ENCODE data around the gene CPZ.
"Not testable (repeated sequence)": the region's sequence is repeated elsewhere in the genome, so short reads cannot be mapped to it uniquely, and the experiment has no call there.

CPZ gene

DNA sequence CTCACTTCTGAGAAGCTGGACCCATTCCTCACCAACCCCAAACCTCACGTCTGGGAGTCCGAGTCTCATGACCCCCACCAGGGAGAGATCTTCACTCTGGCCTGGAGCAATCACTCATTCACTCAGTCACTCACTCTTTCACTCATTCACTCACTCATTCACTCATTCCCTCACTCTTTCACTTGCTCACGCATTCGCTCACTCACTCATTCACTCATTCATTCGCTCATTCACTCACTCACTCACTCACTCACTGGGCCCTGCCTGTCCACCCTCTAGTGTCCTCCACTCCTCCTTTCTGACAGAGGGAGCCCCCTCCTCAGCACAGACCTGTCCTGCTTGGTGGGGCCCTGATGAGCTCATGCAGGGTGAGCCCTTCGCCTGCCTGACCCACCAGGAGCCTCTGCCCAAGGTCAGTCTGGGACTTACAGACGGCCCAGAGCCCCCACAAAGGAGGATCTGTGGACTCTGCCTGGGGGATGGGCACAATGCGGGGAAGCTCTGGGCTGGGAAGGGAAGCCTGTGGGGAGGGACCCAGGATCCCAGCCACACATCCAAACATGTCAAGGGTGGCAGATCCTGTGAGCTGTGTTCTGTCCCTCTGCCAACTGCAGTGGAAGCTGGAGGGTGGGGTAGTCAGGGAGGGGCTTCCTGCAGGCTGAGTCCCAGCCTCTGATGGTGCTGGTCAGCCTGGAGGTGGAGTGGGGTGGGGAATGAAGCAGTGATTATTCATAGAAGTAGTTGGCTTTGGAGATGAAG is 18.5 kb downstream of the CPZ start:
- no peak for DNase-seq (ENCODE audit: low read depth)

DNA sequence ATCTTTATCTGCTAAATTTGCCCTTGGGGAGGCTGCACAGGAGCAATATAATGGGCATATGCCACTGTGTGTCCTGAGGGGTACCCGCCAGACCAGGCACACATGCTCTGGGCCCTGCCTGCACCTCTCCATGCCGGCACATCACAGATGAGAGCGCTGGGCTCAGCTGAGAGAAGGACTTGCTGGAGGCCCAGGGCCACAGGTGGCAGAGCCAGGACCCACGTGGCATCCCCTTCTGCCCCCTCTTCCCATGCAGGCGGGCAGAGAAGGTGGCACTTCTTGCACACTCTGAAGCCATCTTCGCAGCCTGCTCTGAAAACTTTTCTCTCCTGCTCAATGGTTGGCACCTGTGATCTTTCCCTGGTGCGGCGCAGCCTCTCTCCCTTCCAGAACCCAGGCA is 20.1 kb downstream of the CPZ start:
- DNase-seq (ENCODE audit: low read depth) = no peak

DNA sequence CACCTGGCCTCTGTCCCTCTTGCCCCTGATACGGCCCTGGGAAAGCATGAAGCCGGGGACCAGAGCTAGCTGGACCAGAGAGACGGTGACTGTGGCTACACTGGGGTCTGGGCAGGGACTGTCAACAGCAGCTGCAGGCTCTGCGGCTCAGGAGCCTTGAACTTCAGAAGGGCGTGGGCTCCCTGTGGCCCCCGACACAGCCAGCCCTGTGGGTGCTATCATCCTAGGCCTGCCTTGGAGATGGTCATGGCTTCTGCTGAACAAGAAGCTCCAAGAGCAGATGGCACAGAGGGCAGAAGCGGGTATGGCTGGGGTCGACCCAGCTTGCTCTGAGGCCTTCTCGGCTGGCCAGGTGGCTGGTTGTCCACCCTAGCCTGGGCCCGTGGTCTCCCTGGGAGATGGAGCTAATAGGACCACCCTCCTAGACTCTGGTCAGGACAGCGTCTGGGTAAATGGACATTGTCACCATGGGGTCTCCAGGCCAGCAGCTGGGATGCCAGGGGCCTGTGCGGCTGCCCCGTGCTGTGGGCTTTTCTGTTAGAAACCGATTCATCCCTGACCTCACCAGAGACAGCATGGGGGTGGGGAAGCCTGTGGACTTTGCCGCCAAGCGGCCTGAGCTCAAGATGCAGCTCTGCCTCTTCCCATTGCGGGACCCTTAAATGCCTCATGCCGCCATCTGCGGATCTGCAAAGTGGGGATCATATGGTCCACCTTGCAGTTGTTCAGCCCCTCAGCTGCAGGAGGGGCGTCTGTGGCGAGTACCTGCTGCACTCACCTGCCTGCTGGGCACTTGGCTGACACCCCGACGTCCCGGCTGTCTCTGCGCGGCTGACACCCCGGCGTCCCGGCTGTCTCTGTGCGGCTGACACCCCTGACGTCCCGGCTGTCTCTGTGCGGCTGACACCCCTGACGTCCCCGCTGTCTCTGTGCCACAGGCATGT is 21.1 kb downstream of the CPZ start:
- no peak for DNase-seq (ENCODE audit: low read depth)

DNA sequence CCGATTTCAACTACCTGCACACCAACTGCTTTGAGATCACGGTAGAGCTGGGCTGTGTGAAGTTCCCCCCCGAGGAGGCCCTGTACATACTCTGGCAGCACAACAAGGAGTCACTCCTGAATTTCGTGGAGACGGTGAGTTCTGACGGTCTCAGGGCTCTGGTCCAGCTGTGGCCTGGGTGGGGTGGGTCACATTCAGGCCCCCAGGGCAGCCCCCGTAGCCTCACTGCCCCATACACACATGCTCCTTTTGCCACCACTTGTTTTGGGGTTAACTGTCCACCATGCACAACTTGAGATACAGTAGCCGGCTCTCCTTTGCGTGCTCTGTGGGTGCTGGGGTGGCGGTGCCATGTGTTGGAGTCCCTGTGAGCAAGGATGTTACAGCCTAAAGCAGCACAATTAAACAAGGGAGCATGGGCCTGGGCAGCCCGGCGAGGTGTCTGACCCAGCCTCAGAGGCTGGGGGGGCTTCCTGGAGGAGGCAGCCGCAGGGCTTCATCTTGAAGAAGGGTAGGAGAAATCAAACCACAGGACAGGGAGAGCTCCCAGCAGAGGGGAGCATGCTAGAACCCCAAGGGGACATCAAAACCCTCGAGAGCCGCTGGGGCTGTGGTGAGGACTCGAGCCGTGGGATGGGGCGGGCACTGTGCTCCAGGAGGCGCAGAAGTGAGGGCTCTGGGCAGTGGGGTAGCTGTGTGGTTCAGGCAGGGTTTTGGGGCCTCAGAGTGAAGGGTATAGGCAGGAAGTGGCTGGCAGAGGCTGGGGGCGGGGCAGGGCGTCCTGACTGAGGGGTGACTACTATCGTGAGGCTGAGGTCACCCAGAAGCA is 22.0 kb downstream of the CPZ start:
- no peak for DNase-seq (ENCODE audit: low read depth)

DNA sequence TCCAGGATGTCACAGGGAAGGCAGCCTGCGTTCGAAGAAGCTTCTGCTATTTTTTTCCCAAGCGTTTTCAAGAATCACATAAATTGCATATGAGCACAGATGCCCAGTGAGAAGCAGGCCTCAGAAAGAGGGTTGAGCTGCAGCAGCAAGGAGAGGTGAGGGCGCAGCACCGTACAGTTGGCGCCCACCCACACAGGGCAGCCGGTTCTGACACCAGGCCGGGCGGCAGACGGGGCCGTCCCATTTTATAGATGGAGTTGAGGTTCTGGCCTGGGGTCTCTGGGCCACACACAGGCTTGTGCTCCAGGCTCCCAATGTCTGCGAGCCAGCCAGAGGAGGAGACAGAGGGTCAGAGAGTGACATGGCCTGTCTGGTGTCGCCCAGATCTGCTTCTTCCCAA is 22.8 kb downstream of the CPZ start:
- DNase-seq (ENCODE audit: low read depth) = no peak

DNA sequence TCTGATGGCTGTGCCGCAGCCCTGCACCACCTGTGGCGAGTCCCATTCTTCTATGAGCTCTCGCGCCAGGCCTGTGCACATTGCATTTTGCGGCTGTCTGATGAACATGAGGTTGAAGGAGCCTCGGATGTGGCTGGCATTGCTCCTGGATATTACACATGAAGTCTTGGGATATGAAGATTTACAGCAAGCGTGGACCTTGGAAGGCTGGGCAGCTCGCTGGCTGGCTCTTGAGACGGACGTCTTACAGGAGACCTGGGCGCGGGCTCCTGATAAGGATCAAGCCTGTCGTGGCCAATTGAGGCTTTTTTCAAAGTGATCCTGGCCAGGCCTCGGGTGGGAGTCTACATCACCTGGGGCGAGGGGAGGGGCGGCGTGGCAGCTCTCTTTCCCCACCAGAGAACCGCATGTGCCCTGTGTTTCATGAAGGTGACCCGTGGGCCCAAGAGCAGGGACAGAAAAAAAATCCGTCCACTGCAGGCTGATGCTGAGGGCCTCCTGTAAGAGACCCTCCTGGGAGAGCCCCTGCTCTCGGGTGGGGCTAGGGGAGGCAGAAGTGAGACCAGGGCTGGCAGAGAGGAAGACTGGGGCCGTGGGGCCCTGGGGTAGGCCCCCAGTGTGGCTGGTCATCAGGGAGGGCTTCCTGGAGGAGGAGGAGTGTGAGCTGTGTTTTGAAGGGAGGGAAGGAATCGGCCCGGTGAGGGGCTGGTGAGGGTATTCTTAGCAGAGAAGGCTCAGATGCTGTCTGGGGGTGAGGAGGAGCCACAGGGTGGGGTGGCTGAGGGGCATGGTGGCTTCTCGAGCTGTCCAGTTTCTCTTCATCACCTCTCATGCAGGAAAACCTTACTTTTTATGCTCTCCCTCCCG is 23.6 kb downstream of the CPZ start:
- DNase-seq (ENCODE audit: low read depth) = no peak

DNA sequence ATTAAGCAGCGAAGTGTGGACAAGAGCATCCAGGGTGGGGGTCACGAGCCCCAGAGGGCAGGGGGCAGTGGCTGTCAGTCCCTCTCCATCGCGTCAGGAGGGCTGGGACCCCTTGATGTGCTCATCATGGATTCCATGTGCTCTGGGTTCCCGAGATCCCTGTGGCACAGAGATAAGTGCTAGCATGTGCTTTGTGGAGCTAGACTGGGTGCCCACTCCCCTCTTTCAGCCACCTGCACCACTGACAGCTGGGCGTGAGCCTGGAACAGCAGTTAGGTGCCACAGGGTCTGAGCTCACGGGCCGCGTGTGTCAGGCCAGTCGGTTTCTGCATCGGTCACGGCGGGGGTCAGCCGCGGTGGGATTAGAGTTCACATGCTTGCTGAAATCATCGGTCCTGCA is 24.3 kb downstream of the CPZ start:
- no peak for DNase-seq (ENCODE audit: low read depth)

DNA sequence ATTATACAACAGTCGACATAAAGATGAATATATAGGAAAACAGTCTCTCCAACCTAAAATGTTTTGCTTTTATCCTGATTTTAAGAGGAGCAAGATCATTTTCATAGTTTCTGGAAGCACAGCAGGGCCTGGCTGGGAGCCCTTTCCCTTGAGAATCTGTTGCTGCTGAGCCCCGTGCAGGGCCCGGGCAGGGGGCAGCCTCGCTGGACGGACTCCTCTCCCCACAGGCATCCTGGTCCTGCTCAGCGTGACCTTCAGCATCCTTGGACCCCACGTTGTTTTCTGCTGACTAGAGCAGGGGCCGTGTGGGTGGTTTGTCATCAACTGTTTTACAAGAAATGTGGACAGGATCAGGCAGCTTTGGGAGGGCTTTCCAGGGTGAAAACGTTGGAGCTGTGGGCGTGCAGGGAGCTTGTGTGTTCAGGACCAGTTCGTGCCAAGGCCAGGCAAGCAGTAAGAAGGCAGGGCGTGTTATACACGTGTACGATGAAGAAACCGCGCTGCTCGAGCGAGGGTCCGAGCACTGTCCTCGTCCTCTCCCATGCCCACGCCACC is 25.0 kb downstream of the CPZ start:
- no peak for DNase-seq (ENCODE audit: low read depth)

DNA sequence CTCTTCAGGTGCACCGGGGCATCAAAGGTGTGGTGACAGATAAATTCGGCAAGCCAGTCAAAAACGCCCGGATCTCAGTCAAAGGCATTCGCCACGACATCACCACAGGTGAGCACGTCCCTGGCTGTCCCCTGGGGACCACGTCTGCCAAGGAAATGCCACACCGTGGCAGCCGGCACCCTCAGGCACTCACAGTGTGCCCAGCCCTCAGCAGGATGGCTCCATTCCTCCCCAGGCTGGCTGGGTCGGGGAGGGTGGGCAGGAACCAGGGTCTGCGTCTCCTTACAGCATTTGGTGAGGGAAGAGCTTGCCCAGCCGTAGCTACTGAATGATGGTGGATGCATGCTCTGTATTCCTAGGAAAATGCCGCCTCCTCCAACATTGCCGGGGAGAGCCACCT is 25.9 kb downstream of the CPZ start:
- no peak for DNase-seq (ENCODE audit: low read depth)

DNA sequence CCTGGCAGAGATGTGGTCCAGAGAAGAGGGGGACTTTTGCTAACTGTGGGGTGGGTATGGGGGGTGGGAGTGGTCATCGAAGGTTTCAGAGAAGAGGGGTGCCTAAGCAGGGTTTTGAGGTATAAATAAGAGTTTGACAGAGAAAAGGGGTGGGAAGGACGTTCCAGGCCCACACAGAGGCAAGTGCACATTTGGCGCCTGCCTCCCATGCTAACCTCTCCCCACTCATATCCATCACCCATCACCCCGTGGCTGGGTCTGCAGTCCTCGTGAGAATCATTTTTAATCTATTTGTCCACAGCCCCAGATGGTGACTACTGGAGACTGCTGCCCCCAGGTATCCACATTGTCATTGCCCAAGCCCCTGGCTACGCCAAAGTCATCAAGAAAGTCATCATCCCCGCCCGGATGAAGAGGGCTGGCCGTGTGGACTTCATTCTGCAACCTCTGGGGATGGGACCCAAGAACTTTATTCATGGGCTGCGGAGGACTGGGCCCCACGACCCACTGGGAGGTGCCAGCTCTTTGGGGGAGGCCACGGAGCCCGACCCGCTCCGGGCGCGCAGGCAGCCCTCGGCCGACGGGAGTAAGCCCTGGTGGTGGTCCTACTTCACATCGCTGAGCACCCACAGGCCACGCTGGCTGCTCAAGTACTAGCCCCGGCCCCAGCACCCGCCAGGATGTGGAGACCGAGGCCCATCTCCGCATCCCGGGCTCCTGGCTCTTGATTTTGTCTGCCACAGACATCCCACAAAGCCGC is 26.6 kb downstream of the CPZ start:
- DNase-seq (ENCODE audit: low read depth) = no peak

DNA sequence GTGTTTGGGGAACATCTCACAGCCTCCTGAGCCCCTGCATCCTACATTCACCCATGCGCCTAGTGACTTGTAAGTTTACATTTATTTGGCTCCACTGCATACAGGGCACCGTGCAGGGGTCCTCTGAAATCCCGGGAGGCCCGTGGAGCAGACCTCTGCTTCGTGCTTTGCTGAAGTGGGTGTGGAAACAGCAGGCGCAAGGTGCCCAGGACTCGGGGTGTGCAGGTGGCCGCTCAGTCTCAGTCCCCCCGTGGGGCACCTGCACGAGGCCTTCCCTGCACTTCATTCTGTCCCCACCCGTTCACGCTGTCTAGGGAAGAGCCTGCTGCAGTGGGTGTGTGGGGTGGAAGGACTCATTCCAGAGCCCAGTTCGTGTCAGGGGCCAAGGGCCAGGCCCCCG is 28.6 kb downstream of the CPZ start:
- DNase-seq (ENCODE audit: low read depth) = not testable (repeated sequence)

DNA sequence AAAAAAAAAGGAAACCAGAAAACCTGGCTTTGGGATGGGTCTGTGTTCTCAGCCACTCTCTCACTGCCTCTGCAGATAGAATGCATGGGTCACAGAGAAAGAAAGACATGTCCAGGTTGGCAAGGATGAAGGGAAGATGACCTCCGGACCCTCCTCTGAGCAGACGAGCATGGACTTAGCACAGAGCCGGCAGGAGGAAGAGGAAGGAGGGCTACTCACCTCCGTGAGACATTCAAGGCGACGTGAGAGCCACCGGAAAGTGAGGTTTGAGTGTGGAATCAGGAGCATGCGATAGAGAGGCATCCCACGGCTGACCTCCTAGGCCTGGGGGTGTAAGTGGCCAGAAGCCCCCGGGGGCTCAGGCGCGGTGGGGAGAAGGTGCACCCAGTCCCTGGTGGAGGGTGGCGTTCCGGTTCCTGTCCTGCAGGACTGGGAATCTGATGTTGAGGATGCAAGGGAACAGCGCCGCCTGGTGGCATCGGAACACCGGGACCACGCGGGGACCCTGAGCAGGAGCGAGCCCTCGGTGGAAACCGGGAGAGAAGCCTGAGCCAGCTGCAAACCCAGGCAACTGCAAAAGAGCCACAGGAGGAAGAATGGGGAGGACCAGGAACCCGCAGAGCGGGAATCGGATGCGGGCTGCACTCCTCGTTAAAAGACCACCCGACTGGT is 32.2 kb downstream of the CPZ start:
- not testable (repeated sequence) for DNase-seq (ENCODE audit: low read depth)

DNA sequence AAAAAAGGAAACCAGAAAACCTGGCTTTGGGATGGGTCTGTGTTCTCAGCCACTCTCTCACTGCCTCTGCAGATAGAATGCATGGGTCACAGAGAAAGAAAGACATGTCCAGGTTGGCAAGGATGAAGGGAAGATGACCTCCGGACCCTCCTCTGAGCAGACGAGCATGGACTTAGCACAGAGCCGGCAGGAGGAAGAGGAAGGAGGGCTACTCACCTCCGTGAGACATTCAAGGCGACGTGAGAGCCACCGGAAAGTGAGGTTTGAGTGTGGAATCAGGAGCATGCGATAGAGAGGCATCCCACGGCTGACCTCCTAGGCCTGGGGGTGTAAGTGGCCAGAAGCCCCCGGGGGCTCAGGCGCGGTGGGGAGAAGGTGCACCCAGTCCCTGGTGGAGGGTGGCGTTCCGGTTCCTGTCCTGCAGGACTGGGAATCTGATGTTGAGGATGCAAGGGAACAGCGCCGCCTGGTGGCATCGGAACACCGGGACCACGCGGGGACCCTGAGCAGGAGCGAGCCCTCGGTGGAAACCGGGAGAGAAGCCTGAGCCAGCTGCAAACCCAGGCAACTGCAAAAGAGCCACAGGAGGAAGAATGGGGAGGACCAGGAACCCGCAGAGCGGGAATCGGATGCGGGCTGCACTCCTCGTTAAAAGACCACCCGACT is 37.8 kb downstream of the CPZ start:
- DNase-seq (ENCODE audit: low read depth) = not testable (repeated sequence)

DNA sequence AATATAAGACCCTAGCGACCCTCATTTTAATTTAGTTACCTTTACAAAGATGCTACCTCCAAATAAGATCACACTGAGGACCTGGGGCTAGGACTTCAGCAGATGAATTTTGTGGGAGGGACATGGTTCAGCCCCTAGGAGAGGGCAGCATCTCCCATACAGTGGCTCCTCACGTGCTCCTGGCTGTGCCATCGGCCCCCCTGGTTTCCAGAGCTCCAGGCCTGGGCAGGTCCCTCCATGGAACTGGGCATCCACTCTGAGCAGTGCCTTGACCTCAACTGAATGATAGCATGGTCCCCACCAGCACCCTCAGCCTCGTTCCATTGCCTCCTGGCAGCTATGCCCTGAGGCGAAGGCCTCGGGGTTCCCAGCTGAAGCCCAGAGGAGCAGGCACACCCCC is 39.3 kb downstream of the CPZ start:
- DNase-seq (ENCODE audit: low read depth) = not testable (repeated sequence)

DNA sequence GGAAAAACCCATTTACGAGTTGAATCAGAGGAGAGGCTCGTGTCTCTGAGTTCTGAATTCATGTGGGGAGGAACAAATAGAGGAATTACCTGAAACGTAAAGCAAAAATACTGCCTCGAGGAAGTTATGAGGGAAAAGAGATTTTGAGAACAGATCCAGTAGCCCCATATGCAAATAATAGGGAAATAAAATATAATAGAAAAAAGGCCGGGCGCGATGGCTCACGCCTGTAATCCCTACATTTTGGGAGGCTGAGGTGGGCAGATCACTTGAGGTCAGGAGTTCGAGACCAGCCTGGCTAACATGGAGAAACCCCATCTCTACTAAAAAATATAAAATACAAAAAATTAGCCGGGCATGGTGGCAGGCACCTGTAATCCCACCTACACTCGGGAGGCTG is 42.2 kb downstream of the CPZ start:
- not testable (repeated sequence) for DNase-seq (ENCODE audit: low read depth)

DNA sequence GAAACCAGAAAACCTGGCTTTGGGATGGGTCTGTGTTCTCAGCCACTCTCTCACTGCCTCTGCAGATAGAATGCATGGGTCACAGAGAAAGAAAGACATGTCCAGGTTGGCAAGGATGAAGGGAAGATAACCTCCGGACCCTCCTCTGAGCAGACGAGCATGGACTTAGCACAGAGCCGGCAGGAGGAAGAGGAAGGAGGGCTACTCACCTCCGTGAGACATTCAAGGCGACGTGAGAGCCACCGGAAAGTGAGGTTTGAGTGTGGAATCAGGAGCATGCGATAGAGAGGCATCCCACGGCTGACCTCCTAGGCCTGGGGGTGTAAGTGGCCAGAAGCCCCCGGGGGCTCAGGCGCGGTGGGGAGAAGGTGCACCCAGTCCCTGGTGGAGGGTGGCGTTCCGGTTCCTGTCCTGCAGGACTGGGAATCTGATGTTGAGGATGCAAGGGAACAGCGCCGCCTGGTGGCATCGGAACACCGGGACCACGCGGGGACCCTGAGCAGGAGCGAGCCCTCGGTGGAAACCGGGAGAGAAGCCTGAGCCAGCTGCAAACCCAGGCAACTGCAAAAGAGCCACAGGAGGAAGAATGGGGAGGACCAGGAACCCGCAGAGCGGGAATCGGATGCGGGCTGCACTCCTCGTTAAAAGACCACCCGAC is 43.5 kb downstream of the CPZ start:
- not testable (repeated sequence) for DNase-seq (ENCODE audit: low read depth)

DNA sequence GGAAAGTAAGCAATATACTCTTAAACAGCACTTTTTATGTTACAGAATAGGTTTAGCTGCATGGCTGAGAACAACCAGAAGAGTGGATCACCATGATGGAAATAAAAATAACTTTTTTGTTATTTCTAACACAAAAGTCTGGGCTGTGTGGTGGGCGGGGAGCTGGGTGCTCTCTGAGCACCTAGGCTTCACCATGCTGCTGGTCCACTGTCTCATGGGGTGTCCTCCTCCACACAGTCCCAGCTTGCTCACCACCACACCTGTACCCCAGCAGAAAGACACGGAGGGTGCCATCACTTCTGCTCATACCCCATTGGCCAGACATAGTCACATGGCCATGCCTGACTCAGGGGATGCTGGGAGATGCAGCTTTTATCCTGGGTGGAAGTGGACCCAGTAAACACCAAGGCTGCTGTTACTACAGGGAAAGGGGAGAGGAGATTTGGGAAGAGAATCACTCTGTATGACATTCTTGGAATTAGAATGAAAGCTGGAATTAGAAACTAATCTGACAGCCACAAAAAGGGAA is 45.0 kb downstream of the CPZ start:
- no peak for DNase-seq (ENCODE audit: low read depth)

DNA sequence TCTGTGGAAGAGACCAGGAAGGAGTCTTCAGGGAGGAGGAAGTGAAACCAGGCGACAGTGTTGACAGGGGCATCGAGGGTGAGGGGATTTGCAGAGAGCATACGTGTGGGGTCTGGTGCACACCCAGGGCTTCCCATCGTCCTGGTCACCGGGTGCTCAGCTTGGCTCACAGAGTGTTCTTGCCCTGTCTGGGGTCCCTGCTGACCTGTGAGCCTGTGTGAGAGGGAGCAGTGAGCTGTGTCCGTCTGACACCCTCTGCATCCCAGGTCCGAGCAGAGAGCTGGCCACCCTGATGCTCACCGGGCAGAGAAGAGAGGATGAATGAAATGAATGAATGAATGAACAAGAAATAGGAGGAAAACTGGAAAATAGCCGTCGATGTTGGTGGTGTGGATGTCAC is 46.5 kb downstream of the CPZ start:
- DNase-seq (ENCODE audit: low read depth) = no peak
